ENCODE measurements around the gene B3GNT8.

Gene B3GNT8

DNA sequence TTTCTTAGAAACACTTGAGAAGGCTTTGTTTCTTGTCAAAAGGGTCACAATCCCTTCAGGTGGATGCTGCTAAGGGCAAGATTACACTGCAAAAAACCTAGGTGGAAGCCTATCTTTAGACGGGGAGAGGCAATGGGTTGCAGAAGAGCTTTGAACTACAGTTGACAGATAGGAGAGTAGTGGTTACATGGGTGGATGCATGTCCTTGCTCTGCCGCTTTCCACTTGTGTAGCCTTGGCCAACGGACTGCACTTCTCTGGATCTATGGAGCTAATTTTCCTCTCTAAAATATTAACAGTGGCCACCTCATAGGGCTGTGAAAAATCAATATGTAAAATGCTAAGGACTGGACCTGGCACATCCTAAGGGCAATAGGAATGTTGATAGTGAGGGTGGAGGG is 28.6 kb downstream of the B3GNT8 start:
- TF ChIP-seq GATA3 (IDR thresholded peaks at IDR 0.05; ENCODE audit: low read depth, low read length) (no peak), GATA2 (IDR thresholded peaks at IDR 0.05; ENCODE audit: low read depth, low read length) (no peak)

DNA sequence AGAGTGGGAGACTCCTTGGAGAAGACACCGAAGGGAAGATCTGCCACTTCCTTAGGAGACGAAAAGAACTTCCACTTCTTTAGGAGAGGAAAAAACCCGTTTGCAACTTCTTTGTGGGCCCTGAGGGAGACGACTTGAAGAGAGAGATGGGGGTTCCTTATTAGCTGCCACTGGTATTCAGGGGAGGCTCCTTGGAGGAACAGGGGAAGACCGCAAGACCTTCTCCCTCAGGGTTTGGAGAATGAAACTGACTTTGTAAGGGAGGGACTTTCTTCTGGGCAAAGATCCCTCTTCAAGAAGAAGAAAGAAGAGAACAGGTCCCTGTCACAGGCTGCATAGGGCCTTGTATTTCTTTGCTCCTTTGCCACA is 29.1 kb downstream of the B3GNT8 start:
- no peak for TF ChIP-seq GATA2 (IDR thresholded peaks at IDR 0.05; ENCODE audit: low read depth, low read length)
- no peak for TF ChIP-seq GATA3 (IDR thresholded peaks at IDR 0.05; ENCODE audit: low read depth, low read length)

DNA sequence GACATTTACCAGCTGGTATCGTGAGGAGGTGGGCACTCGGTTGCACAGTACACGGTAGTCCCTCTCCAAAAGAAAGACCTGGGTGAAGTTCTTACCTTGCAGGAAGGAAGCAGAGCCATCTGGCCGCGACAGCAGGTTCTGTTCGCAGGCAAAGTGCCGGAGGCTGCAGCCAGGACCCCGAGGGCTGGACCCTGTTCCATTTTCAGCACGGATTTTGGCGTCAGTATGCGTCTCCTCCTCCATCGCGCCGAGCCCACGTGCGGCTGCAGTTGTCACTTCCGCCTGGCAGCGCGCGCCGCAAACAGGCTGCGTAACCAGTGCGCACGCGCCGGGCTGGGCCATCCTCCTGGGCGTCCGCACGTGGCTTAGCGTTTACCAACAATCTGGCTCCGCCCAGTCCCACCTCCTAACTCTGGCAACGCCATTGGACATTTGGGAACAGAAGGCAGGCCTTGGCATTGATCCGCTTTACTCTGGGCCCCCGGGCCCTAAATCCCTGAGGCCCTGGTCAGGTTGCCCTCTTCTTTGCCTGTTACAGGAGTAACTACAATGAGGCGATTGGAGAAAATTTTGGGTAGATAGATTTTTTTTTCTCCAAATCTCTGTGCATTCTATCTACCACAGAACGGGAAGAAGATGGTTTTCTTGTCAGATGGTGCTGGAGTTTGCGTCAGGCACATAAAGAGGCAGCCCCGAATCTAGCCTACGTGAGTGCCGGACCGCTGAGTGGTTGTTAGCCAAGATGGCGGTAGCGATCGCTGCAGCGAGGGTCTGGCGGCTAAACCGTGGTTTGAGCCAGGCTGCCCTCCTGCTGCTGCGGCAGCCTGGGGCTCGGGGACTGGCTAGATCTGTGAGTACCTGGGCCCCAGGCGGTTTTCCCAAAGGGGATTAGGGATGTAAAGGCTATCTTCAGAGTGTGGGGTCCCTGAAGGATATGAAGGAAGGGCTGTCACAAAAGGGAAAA is 29.8 kb downstream of the B3GNT8 start, which contains the start of the genes BCKDHA and EXOSC5:
Gene BCKDHA, plus strand, starts transcription at position 733 of the 964 bp plus-strand sequence. Its CDS starts 10 bp downstream, at position 743.
Gene EXOSC5, minus strand, starts transcription at position 274 of the 964 bp plus-strand sequence. Its CDS starts 31 bp downstream, at position 243.
- TF ChIP-seq GATA2 (IDR thresholded peaks at IDR 0.05; ENCODE audit: low read depth, low read length) (no peak; the same call in 1 of the 2 replicates), GATA3 (IDR thresholded peaks at IDR 0.05; ENCODE audit: low read depth, low read length) (no peak)

DNA sequence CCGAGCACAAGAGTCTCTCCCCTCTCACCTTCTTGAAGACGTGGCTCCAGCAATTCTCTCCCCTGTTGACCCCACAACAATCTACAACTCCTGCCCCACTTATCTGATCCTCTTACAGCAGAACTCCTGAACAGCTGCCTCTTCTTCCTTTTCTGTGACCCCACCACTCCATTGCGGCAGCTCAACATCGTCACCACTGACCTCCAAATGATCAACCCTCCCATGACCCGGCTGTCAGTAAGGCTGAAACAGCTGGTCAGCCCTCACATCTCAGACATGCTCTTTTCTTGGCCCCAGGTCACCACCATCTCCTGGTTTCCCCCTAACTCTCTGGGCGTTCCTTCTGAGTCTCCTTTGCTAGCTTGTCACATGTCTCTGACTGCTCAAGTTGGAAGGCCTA is 31.8 kb downstream of the B3GNT8 start:
- no peak for TF ChIP-seq GATA2 (IDR thresholded peaks at IDR 0.05; ENCODE audit: low read depth, low read length)
- no peak for TF ChIP-seq GATA3 (IDR thresholded peaks at IDR 0.05; ENCODE audit: low read depth, low read length)

DNA sequence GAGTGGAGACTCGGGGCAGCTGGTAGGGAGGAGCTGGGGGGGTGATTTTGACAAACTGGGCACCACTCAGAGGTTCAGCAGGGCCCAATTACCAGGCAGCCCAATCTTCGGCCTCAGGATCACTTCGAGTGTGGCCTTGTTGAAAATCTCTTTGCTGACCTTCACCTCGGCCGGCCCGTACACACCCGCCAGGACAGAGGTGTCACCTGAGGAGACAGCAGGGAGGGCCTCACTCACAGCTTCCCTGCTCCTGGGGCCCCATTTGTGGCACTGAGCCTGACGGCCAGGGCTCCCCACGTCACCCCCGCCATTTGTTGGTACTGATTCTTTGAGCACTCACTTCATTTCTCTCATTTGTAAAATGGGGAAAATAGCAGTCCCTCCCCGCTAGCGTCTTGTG is 34.4 kb downstream of the B3GNT8 start:
- no peak for TF ChIP-seq GATA3 (IDR thresholded peaks at IDR 0.05; ENCODE audit: low read depth, low read length)
- no peak for TF ChIP-seq GATA2 (IDR thresholded peaks at IDR 0.05; ENCODE audit: low read depth, low read length)

DNA sequence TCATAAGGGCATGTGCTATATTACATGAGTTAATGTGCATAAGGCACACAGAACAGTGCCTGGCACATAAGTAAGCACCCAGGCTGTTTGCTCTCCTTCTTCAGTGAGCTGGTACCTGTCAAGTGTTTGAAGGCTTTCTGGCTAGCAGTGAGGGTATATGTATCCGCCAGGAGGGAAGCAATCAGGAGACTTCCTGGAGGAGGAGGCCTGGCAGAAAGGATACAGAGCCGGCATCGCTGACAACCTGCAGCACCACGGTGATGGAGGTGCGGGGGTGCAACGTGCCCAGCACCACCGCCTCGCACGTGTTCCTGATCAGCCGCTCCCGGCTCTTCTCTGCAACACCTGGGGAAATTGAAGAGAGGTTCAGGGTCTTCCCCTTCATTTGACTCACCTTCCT is 35.6 kb downstream of the B3GNT8 start:
- TF ChIP-seq GATA2 (IDR thresholded peaks at IDR 0.05; ENCODE audit: low read depth, low read length) = no peak
- TF ChIP-seq GATA3 (IDR thresholded peaks at IDR 0.05; ENCODE audit: low read depth, low read length) = no peak

DNA sequence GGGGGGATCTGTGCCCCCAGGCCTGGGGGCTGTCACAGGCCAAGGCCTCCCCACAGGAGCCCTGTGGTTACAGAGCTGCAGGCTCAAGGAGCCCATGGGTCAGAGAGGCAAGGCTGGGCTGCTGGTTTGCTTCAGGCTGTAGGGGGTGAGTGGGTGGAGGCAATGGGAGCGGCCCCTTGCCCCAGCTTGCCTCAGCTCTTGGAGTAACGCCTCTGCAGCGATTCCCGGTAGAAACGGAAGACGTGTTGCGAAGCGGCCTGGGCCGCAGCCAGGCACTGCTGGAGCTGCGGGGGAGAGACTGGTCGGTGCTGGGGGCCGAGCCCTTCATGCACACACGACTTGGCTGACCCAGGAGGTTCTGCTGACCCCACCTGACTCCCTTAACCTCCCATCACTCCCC is 40.7 kb downstream of the B3GNT8 start:
- TF ChIP-seq GATA3 (IDR thresholded peaks at IDR 0.05; ENCODE audit: low read depth, low read length) (no peak), GATA2 (IDR thresholded peaks at IDR 0.05; ENCODE audit: low read depth, low read length) (no peak)

DNA sequence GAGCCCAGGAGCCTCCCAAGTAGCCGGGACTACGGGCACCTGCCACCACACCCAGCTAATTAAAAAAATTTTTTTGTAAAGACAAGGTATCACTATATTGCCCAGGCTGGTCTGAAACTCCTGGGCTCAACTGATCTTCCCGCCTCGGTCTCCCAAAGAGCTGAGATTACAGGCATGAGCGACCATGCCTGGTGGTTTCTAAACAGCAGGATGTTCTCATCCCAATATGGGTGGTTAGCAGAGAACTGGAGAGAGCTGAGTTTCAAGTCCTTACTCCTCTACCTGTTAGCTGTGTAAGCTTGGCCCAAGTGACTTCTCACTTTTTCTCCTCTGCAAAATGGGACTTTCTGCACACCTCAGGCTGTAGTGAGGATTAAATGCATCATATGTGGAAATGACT is 42.8 kb downstream of the B3GNT8 start:
- no peak for TF ChIP-seq GATA2 (IDR thresholded peaks at IDR 0.05; ENCODE audit: low read depth, low read length)
- TF ChIP-seq GATA3 (IDR thresholded peaks at IDR 0.05; ENCODE audit: low read depth, low read length) = no peak

DNA sequence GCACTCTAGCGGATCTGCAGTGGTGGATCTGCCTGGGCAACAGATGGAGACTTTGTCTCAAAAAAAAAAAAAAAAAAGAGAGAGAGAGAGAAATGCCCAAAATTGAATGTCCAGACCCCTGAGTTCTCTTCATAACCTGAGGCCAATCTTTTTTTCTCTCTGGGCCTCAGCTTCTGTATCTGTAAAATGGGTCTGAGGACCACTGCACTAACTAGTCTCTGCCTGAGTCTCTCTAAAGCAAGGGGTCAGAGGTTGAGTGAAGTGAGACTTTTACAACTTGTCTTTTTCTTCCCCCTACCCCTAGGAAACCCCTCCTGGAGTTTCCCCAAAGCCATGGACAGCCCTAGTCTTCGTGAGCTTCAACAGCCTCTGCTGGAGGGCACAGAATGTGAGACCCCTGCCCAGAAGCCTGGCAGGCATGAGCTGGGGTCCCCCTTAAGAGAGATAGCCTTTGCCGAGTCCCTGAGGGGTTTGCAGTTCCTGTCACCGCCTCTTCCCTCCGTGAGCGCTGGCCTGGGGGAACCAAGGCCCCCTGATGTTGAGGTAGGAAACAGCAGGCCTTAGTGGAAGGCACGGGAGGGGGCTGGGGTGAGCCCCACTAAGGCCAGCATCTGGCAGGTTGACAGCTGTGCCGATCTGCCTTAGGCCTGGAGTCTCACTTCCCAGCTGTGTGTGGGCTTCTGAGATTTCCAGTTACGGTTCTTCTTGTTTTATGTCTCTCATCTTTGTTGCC is 49.0 kb downstream of the B3GNT8 start:
- TF ChIP-seq GATA3 (IDR thresholded peaks at IDR 0.05; ENCODE audit: low read depth, low read length) = no peak
- no peak for TF ChIP-seq GATA2 (IDR thresholded peaks at IDR 0.05; ENCODE audit: low read depth, low read length)

DNA sequence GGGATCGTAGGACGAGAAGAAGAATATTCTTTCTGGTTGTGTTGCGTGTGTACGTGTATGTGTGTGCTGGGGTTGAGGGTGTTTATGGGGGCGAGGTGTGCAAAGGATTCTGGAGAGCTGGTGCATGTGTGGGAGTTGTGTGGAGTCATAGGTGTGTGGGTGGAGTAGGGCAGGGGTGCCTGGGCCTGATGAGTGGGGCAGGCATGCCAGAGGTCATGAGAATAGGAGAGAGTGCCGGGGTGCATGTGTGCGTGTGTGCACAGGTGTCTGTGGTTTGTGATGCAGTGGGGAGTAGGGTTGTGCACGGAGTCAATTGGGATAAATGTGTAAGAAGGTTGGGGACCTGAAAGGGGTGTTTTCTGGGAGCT is 50.2 kb downstream of the B3GNT8 start:
- TF ChIP-seq GATA2 (IDR thresholded peaks at IDR 0.05; ENCODE audit: low read depth, low read length) (no peak), GATA3 (IDR thresholded peaks at IDR 0.05; ENCODE audit: low read depth, low read length) (no peak)

DNA sequence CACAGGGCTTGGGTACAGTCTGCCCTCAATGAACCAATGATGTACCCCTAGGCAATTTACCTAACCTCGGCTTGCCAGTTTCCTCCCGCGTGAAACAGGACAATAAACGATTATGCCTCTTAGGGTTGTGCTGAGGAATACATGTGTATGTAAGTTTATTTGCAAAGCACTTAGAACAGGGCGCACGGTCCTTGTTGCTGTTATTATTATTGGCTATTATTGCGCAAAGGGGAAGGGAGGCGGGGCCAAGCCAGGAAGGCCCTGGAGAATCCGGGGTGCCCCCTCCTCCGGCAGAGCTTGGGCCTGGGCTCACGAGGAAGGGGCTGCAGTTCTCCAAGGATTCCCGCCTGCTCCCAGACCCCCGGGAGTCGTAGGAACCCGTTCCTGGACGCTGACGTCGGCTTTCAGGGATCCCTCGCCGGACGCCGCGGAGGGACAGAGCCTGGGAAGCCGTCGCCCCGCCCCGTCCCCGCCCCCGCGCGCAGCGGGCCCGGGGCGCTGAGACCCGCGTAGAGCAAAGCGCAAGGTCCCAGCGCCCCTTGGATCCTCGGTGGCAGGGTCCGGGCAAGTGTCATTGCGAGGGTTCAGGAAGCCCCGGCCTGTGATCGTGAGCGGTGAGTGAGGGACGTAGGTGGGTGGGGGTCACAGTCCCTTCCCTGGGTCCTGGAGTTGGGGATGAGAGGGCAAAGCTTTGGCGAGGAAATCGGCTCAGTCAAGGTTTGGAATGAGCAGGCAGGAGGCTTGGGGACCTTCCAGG is 50.8 kb downstream of the B3GNT8 start, which contains the start of gene TMEM91:
Gene TMEM91, plus strand, starts transcription at position 293 of the 757 bp plus-strand sequence. CDS start 1,777 bp downstream, outside the sequence.
- TF ChIP-seq GATA2 (IDR thresholded peaks at IDR 0.05; ENCODE audit: low read depth, low read length) (no peak), GATA3 (IDR thresholded peaks at IDR 0.05; ENCODE audit: low read depth, low read length) (no peak)

All from SH-SY5Y (cell line).